Erythroblast (primary cell): ENCODE results near the gene GNG4.

Experiments
- GATA1 ChIP-seq: IDR thresholded peaks from 2 replicates; pipeline ENCODE4 v1.6.1; 2011; ENCODE audit warnings: low read depth, mild to moderate bottlenecking, control low read depth, low read length, moderate library complexity
- POLR2A ChIP-seq: IDR thresholded peaks from 2 replicates; pipeline ENCODE4 v1.6.1; 2011; ENCODE audit warnings: mild to moderate bottlenecking, low read length

DNA sequence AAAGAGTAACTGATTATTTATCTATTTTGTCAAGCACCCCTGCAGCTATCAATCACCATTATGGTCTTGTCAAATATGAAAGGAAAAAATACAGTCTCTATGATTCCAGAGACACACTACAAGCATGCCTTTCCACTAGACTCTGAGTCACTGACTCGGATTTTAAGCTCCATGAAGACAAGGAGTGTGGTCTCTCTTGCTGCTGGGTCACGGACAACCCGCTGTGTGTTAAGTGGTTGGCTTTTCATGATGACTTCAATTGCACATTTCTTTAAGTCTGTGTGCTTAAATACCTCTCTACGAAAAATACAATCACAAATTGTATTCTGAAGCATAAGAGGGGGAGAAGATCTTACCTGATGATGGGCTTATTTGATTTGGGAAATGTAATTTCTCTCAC is 14.0 kb upstream of the GNG4 start:
- TF ChIP-seq POLR2A (no peak), GATA1 (no peak)
